Non-pigmented ciliary epithelial cell (primary cell): ENCODE measurements around the gene ARFIP2.

Source experiments
- DNase-seq: peaks from one replicate; pipeline ENCODE4 v3.0.0-alpha.2; 2010; ENCODE audit warnings: low read depth

The ARFIP2 gene

DNA sequence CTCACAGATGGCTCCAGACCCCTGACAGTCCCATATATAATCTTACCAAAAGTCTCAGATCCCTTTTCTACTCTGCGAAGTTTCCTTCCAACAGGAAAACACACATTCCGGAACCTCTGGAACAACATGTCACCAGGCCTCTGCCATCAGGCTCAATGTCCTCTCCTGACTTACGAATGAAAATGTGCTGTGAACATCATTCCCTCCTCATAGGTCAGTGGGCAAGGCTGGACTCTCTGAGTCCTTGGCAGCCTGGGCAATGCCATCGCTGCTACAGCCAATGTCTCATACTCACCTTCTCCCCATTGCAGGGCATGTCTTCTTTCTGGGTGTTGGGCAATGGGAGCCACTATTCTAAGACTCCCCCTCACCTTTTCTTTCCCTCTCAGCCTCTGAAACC is 38.7 kb downstream of the ARFIP2 start:
- no peak for DNase-seq

DNA sequence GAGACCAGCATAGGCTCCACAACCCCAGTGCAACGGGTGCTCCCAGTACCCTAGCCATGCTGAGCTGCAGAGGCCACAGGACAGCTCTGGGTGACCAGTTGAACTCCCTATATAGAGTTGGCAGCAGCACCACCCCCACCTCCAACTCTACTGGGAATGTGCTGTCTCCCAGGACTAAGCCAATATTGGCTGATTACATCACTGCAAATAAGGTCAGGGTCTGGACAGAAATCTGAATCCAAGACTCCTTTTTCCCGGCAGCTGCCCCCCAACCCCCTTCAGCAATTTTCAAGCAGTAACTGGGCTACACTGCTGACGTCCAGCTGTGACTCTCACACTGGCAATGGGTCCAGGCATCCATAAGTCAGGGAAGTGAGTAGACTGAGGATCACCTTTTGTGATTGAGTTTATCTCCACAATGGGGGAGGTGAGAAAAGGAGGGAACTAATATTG is 40.2 kb downstream of the ARFIP2 start, which contains the start of gene HPX:
TSS of gene HPX (minus strand) at position 82 of the 453 bp plus-strand sequence. CDS start at position 58, 24 bp downstream.
- DNase-seq: no peak

GRCh38 chr11:6438979-6439571 is 42.1 kb downstream of the ARFIP2 start:
- no peak for DNase-seq

- no peak for DNase-seq
Observed at GRCh38 chr11:6437993-6438392, 43.1 kb downstream of the ARFIP2 start.

DNA sequence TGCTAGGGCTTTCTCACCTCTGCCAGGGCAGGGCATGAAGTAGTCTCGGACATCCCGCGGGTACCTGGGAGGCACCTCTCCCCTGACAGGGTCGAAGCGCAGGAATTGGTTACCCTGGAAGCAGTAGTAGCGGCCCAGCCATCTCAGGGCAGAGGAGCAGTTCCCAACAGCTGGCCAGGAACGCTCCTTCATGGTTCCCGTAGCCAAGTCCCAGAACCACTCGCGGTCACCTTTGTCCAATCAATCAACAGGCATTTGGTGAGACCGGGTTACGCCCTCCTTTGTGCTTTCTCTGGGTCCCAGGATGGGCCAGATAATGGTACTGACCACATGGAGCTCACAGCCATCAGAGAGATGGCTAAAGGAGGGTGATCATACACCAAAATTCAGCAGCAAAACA is 43.7 kb downstream of the ARFIP2 start:
- DNase-seq: no peak

GRCh38 chr11:6433998-6434660 is 47.0 kb downstream of the ARFIP2 start:
- no peak for DNase-seq

- no peak for DNase-seq
Observed at GRCh38 chr11:6431861-6432260, 49.3 kb downstream of the ARFIP2 start.

GRCh38 chr11:6427516-6427915 is 53.6 kb downstream of the ARFIP2 start:
- DNase-seq: no peak
